GM18858 (cell line): ENCODE measurements around the gene SLC23A2.
A peak's percentile ranks its signal among the peaks of the same experiment; 100 is the strongest.
"Not testable (repeated sequence)": the region's sequence is repeated elsewhere in the genome, so short reads cannot be mapped to it uniquely, and the experiment has no call there.

Experiments used
- ATAC-seq: cut with Tn5 transposase; IDR thresholded peaks from one replicate; pipeline ENCODE4 v1.9.1; 2021; ENCODE audit not compliant: unreplicated experiment

Gene SLC23A2

GRCh38 chr20:5008759-5009158 lies 7.4 kb upstream of the SLC23A2 start:
- ATAC-seq: no peak

- no peak for ATAC-seq
Observed at GRCh38 chr20:5005326-5005725, 4.0 kb upstream of the SLC23A2 start.

- ATAC-seq: not testable (repeated sequence)
Observed at GRCh38 chr20:5004825-5005224, 3.5 kb upstream of the SLC23A2 start.

GRCh38 chr20:5003626-5004025 lies 2.3 kb upstream of the SLC23A2 start:
- ATAC-seq: no peak

GRCh38 chr20:5002077-5002413 lies 735 bp upstream of the SLC23A2 start:
- ATAC-seq: no peak

- no peak for ATAC-seq
Observed at GRCh38 chr20:5000263-5001173, 792 bp downstream of the SLC23A2 start.

GRCh38 chr20:4999788-5000187 lies 1.5 kb downstream of the SLC23A2 start:
- no peak for ATAC-seq

GRCh38 chr20:4998160-4998651 lies 3.1 kb downstream of the SLC23A2 start:
- no peak for ATAC-seq

- no peak for ATAC-seq
Observed at GRCh38 chr20:4997222-4997621, 4.1 kb downstream of the SLC23A2 start.

GRCh38 chr20:4989570-4989969 lies 11.7 kb downstream of the SLC23A2 start:
- peak; percentile 60 for ATAC-seq

- no peak for ATAC-seq
Observed at GRCh38 chr20:4987130-4987529, 14.2 kb downstream of the SLC23A2 start.

- no peak for ATAC-seq
Observed at GRCh38 chr20:4985658-4986057, 15.7 kb downstream of the SLC23A2 start.

- ATAC-seq: no peak
Observed at GRCh38 chr20:4982281-4982680, 19.0 kb downstream of the SLC23A2 start.

GRCh38 chr20:4979841-4980410 lies 21.4 kb downstream of the SLC23A2 start:
- ATAC-seq: no peak

GRCh38 chr20:4978050-4978918 lies 23.0 kb downstream of the SLC23A2 start:
- ATAC-seq: no peak

- ATAC-seq: not testable (repeated sequence)
Observed at GRCh38 chr20:4976014-4976413, 25.3 kb downstream of the SLC23A2 start.

- ATAC-seq: peak; percentile 74
Observed at GRCh38 chr20:4973330-4974097, 27.8 kb downstream of the SLC23A2 start.

GRCh38 chr20:4972506-4973251 lies 28.6 kb downstream of the SLC23A2 start:
- no peak for ATAC-seq

GRCh38 chr20:4971064-4971463 lies 30.2 kb downstream of the SLC23A2 start:
- no peak for ATAC-seq
